Stimulated activated CD4-positive, alpha-beta T cell treated with anti-CD3 and anti-CD28 coated beads, Interleukin-2, amount 100 ng/mL, for 4 hours (primary cell): Measurements from ENCODE around the gene KCND2.

Experiments used
- DNase-seq: peaks from one replicate; pipeline ENCODE4 v3.0.0-alpha.2; 2020; ENCODE audit warnings: low read depth

Gene KCND2

DNA sequence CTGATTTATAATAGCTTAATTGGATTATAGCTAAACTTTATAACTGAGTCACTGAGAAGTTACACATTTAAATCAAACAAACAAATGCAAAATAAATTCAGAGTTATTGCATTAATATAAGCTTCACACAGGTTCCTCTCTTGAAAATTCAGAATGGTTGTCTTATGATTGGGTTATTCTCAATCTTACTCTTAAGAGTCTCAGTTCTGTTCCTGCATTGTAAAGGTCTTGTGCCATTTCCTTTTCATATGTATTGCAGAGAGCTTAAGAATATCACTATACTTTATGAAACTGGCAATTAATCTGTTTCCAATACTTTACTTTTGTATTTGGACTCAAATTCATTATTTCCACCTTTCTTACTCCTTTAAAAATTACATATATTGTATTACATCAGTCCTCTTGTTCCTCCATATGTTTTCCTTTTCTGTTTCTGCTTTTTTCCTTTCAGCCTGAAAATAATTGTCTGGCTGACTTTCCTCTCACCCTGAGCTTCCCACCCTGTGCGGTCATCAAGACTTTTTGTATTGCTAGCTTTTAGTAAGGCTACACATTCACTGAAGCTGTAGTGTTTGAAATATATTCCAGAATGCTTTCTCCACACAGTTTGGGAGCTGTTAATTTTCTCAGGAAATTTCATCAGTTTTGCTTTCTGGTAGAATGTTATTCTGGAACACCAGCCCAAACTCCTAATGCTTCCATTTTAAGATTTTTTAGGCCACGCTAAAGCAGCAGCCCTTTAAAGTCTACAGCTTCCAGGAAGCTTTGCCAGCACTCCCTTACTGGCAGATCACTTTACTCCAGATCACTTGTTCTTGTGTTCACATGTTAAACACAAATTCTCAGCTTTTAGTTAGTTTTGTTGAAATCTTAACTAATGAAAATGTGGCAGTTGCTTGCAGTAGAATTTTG is 139.4 kb downstream of the KCND2 start:
- DNase-seq, result no peak

GRCh38 chr7:120413164-120413563 is 140.2 kb downstream of the KCND2 start:
- no peak for DNase-seq

DNA sequence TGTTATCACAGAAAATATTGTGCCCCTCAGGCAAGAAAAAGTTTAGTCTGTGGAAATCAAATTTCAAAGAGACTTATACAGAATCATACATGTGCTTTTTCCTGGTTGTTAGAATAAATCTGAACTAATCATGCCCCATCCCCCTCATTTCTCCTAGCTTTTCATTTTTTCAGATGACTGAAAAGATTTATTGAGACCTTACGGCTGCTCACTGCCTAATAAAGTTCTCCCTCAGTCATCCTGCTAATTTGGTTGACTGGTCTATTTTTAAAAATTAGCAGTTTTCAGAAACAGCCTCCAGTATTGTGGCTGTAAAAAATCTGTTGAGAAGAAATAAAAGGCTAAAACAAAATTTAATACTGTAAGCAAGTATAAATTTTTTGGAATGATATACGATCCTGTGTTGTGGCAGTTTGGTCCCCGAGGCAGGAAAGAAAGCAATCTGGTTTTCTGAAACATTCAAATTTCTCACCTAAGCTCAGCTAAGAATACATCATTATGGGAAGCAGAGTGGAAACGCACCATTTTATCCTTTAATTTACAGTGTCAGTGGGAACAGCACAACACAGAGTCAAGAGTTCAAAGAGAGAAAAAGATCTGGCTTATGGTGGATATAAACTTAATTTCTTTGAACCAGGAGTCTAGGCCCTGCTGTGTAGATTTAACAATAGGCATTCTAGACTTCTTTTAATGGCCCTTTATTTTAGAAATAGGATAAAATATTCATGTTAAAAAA is 144.4 kb downstream of the KCND2 start:
- DNase-seq, result no peak

GRCh38 chr7:120421151-120421651 is 148.2 kb downstream of the KCND2 start:
- DNase-seq, result no peak

DNA sequence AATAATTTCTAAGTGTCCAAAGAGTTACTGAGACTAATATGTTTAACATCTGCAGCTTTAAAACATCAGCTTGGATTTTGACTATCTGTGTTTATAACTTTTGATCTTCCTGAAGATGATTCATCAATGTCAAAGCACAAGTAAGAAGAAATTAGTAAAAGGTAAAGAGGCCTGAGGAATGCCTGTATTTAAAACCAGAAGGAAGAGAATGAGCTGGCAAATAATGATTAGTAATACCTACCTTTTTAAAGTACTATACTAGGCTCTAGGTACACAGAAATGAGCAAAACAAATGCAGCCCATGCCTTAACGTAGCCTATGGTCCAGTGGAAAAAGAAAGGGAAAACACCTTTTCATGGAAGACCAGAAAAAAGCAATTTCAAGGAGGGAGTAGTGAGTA is 158.0 kb downstream of the KCND2 start:
- DNase-seq, result no peak

- no peak for DNase-seq
Measured at GRCh38 chr7:120436487-120437060, 163.6 kb downstream of the KCND2 start.

GRCh38 chr7:120441850-120442249 is 168.9 kb downstream of the KCND2 start:
- DNase-seq, result no peak

DNA sequence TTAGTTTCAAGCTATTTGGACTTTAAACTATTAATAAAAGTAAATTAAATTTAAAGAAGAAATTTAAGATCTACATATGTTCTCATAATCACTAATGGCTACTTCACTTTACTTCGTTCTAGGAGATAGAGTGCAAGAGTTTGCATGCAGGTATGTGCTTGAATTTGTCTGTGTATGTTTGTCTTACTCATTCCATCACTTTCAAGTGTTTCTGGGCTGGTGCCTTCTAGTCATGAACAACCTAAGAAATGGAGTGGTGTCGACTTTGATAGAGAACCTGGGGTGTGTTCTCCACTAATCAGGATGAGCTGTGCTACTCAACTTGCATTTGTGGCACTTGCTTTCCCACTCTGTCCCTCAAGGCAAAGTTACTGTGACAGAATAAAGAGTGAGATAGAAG is 169.9 kb downstream of the KCND2 start:
- DNase-seq, result no peak

GRCh38 chr7:120444650-120445049 is 171.7 kb downstream of the KCND2 start:
- no peak for DNase-seq

DNA sequence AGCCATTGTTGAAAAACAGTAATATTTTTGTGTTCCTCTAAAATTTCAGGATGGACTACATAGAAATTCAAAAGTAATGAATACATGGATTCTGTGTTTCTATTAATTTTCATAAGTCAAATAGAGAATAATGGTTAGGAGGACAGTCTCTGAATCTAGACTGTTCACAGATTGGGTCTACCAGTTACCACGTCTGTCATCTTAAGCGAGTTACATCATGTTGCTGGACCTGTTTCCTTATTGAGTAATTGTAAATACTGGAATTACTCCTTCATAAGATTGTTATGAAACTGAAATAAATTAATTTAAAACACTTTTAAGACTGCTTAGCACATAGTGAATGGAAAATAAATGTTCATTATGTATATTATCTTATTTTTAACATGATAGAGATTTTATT is 172.3 kb downstream of the KCND2 start:
- DNase-seq, result no peak

GRCh38 chr7:120452665-120453064 is 179.7 kb downstream of the KCND2 start:
- DNase-seq, result no peak

DNA sequence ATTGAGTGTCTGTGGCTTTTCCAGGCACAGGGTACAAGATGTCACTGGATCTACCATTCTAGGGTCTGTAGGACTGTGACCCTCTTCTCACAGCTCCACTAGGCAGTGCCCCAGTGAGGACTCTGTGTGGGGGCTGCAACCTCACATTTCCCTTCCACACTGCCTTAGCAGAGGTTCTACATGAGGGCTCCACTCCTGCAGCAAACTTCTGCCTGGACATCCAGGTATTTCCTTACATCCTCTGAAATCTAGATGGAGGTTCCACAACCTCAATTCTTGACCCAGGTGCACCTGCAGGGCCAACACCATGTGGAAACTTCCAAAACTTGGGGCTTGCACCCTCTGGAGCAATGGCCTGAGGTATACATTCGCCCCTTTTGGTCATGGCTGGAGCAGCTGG is 183.7 kb downstream of the KCND2 start:
- DNase-seq, result no peak

DNA sequence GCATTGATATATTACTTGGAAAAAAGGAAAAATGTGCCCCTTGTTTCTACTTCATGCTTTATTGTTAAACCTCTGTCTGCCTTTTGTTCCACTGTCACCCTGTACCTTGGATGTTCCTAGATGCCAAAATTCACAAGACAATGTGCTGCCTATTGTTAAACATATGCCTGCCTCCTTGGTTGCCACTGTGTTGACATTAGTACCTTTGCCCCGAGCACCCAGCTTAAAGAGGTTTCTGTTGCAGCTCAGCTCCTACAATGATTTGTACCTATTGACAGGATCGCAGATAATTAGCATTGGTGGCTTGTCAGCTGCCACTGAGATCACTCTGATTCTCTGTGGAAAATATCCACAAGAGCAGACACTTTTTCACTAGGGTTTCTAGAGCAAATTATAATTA is 188.0 kb downstream of the KCND2 start:
- DNase-seq, result no peak

DNA sequence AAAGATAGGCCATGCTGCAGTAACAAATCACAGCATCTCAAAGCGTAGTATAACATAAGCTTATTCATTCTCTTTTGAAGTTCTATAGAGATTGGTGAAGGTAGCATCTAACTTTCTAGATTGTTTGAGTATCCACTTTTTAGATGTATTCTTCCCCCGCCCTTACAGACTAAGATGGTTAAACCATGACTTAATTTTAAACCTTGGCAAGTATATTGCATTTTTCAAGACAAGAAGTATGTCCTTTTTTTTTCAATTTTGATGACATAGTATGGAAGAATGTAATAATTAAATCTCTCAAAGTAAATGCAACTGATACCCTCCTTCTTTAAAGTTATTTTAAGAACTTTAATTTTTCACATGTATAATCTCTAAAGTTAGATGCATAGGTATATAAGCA is 190.0 kb downstream of the KCND2 start:
- no peak for DNase-seq

- DNase-seq, result no peak
Measured at GRCh38 chr7:120464104-120464503, 191.1 kb downstream of the KCND2 start.

DNA sequence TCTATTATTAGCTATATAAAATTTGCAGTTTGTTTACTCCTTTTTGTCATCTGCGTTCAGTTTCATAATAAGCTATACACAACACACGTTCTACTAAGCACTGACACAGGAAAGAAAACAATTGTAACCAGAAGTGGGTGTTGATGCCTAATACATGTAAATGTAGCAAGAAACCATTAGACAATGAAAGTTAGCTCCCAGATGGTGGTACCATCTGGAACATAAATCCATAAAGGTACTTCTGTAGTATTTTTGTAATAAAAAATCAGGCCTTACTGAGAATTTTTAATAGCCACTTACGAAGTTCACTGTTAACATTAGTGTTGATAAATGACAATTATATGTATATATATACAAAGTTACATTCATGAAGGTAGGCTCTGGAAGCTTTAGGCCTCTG is 194.7 kb downstream of the KCND2 start:
- no peak for DNase-seq

DNA sequence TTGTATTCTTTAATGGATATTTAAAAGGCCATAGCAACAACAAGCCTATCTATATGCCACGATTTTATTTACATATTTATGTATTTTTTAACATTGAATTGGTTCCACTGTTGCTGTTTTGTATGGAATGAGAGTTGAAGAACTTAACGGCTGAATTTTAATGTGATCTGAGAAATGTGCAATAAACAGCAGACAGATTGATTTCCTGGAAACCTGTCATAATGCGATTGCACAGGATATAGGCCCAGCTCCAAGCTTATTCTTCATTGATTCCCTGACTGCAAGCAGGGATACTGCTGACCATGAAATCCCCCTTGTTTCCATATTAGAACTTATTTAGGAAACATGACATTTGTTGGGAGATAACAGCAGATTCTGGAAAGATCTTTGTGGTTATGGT is 195.6 kb downstream of the KCND2 start:
- DNase-seq, result no peak

- no peak for DNase-seq
Measured at GRCh38 chr7:120472892-120473291, 199.9 kb downstream of the KCND2 start.

- no peak for DNase-seq
Measured at GRCh38 chr7:120473352-120473751, 200.4 kb downstream of the KCND2 start.

GRCh38 chr7:120475994-120476393 is 203.0 kb downstream of the KCND2 start:
- no peak for DNase-seq

DNA sequence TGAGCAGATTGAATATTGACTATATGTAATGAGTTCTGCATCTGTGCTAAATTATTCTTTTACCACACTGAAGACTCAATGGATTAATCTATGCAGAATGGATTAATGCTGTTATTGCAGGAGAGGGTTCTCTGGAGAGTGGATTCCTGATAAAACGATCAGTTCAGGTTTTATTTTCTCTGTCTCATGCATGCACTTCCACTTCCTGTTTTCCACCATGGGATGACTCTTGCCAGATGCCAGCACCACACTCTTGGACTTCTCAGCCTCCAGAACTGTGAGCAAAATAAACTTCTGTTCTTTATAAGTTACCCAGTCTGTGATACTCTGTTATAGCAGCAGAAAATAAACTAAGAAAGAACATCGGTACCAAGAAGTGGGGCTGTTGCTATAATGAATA is 207.5 kb downstream of the KCND2 start:
- DNase-seq, result no peak

DNA sequence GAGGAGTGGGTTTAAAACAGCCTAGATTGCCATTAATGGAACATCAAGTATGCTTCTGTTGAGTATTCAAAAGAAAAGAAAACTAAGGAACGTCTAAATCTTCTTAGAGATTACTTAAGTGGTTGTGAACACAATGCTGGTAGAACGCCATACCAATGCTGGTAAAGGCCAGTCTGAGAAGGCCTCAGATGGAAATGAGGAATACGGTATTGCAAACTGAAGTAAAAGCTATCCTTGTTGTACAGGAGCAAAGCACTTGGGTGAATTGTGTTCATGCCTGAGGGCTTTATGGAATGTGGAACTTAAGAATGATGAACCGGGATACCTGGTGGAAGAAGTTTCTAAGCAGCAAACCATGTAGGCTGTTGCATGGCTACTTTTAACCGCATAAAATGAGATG is 208.0 kb downstream of the KCND2 start:
- no peak for DNase-seq

DNA sequence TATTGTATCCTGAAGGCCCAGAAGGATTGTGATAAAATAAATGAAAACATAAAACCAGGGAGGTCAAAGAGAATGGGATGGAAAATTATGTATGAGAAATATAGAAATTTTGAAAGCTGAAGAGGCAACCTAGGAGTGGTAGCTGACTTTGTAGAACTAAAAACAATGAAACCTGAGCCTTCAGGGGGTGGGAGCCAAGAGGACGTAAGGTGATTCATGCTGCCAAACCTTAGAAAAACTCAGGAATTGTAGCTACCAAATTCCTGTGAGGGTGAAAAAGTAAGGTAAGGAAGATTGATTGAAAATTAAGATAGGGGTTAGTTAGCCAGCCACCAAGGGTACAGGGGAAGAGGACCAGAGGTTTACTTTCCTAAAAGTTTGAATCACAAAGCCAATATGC is 213.2 kb downstream of the KCND2 start:
- no peak for DNase-seq
